ENCODE data around the gene MAFB. TPM values are rescaled to one million over a fixed set of nuclear protein-coding genes. Genes with fewer than 3 reads are reported as not detected.

Gene MAFB
- total RNA-seq, 1 donor from 2014 or later = 1.3 TPM

- Histone ChIP-seq H3K4me3 (ENCODE audit: low read depth, low read length) (no peak overlapping the region), H3K36me3 (ENCODE audit: control insufficient read depth, insufficient read depth, low read length) (no peaks in the 10 kb centered on the region), H3K27me3 (ENCODE audit: control insufficient read depth, insufficient read depth, low read length) (peaks cover 6% of the 10 kb centered on the region)
- DNase-seq (ENCODE audit: low read depth) = no peak
- no peak for TF ChIP-seq CTCF (IDR thresholded peaks at IDR 0.05; ENCODE audit: insufficient read depth, low read length, severe bottlenecking)
- no peak for FAIRE-seq
Observed at GRCh38 chr20:40679184-40679583, 9.9 kb downstream of the MAFB start.

GRCh38 chr20:40678286-40678875 is 10.7 kb downstream of the MAFB start:
- Histone ChIP-seq H3K27me3 (ENCODE audit: control insufficient read depth, insufficient read depth, low read length) (peaks cover 6% of the 10 kb centered on the region), H3K4me3 (ENCODE audit: low read depth, low read length) (no peak overlapping the region), H3K36me3 (ENCODE audit: control insufficient read depth, insufficient read depth, low read length) (no peaks in the 10 kb centered on the region)
- FAIRE-seq (no peak), DNase-seq (ENCODE audit: low read depth) (no peak)
- TF ChIP-seq CTCF (IDR thresholded peaks at IDR 0.05; ENCODE audit: insufficient read depth, low read length, severe bottlenecking) = no peak

- Histone ChIP-seq H3K4me3 (ENCODE audit: low read depth, low read length) (no peak overlapping the region), H3K36me3 (ENCODE audit: control insufficient read depth, insufficient read depth, low read length) (no peaks in the 10 kb centered on the region), H3K27me3 (ENCODE audit: control insufficient read depth, insufficient read depth, low read length) (peaks cover 6% of the 10 kb centered on the region)
- DNase-seq (ENCODE audit: low read depth) (no peak), FAIRE-seq (no peak)
- no peak for TF ChIP-seq CTCF (IDR thresholded peaks at IDR 0.05; ENCODE audit: insufficient read depth, low read length, severe bottlenecking)
Observed at GRCh38 chr20:40677343-40677924, 11.6 kb downstream of the MAFB start.

GRCh38 chr20:40676491-40677269 is 12.4 kb downstream of the MAFB start:
- no peak for TF ChIP-seq CTCF (IDR thresholded peaks at IDR 0.05; ENCODE audit: insufficient read depth, low read length, severe bottlenecking)
- peaks cover 6% of the 10 kb centered on the region for H3K27me3 ChIP-seq (ENCODE audit: control insufficient read depth, insufficient read depth, low read length)
- H3K36me3 ChIP-seq (ENCODE audit: control insufficient read depth, insufficient read depth, low read length) = no peaks in the 10 kb centered on the region
- no peak for FAIRE-seq
- no peak overlapping the region for H3K4me3 ChIP-seq (ENCODE audit: low read depth, low read length)
- DNase-seq (ENCODE audit: low read depth) = no peak

GRCh38 chr20:40675599-40676221 is 13.3 kb downstream of the MAFB start:
- H3K4me3 ChIP-seq (ENCODE audit: low read depth, low read length) = no peak overlapping the region
- peaks cover 2% of the 10 kb centered on the region for H3K27me3 ChIP-seq (ENCODE audit: control insufficient read depth, insufficient read depth, low read length)
- no peak for DNase-seq (ENCODE audit: low read depth)
- TF ChIP-seq CTCF (IDR thresholded peaks at IDR 0.05; ENCODE audit: insufficient read depth, low read length, severe bottlenecking) = no peak
- no peak for FAIRE-seq
- H3K36me3 ChIP-seq (ENCODE audit: control insufficient read depth, insufficient read depth, low read length) = no peaks in the 10 kb centered on the region

Measured in bronchial epithelial cell (primary cell).